Measurements from ENCODE around the gene ECHDC3.

GRCh38 chr10:11704092-11704491 is 38.1 kb upstream of the ECHDC3 start:
- TF ChIP-seq TAF1 (IDR thresholded peaks at IDR 0.05; ENCODE audit: borderline replicate concordance, insufficient read depth, low read length) = no peak
- TF ChIP-seq POLR2AphosphoS5 (IDR thresholded peaks at IDR 0.05; ENCODE audit: low read depth, low read length) = no peak
- no peak for TF ChIP-seq REST (IDR thresholded peaks at IDR 0.05; ENCODE audit: insufficient read depth in 1 of 2, low read depth in 2 of 2, low read length in 2 of 2)
- no peak for TF ChIP-seq SIN3A (IDR thresholded peaks at IDR 0.05; ENCODE audit: borderline replicate concordance, insufficient read depth, low read length)
- no peak for TF ChIP-seq FOXP2 (optimal IDR thresholded peaks at IDR 0.05; ENCODE audit: borderline replicate concordance, extremely low read depth, extremely low read length, insufficient read depth)

Data from PFSK-1 (cell line).